ENCODE data around the gene KSR2.

DNA sequence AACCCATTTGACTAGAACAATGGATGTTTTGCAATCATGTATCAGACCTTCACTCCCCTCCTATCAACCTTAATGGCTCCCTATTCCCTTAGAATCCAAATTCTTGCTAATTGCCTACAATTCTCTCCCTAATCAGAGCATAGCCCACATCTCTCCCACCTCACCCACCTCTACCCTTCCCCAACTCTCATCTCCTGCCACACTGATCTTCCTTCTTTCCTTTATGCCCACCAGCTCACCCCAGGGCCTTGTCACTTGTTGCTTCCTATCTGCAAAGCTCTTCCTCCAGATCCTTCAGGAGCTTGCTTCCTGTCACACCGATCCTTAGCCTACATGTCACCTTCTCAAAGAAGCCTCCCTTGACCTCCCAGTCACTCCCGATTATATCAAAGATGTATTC, 177.8 kb downstream of the KSR2 start:
- TF ChIP-seq, protein P1, sequence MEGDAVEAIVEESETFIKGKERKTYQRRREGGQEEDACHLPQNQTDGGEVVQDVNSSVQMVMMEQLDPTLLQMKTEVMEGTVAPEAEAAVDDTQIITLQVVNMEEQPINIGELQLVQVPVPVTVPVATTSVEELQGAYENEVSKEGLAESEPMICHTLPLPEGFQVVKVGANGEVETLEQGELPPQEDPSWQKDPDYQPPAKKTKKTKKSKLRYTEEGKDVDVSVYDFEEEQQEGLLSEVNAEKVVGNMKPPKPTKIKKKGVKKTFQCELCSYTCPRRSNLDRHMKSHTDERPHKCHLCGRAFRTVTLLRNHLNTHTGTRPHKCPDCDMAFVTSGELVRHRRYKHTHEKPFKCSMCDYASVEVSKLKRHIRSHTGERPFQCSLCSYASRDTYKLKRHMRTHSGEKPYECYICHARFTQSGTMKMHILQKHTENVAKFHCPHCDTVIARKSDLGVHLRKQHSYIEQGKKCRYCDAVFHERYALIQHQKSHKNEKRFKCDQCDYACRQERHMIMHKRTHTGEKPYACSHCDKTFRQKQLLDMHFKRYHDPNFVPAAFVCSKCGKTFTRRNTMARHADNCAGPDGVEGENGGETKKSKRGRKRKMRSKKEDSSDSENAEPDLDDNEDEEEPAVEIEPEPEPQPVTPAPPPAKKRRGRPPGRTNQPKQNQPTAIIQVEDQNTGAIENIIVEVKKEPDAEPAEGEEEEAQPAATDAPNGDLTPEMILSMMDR (IDR thresholded peaks at IDR 0.05) = no peak
- TF ChIP-seq EP300 (IDR thresholded peaks at IDR 0.05; ENCODE audit: low read depth) = no peak
- no peak for TF ChIP-seq POLR2AphosphoS5 (IDR thresholded peaks at IDR 0.05)
